Measurements from ENCODE around the gene ARG1.

Gene ARG1

DNA sequence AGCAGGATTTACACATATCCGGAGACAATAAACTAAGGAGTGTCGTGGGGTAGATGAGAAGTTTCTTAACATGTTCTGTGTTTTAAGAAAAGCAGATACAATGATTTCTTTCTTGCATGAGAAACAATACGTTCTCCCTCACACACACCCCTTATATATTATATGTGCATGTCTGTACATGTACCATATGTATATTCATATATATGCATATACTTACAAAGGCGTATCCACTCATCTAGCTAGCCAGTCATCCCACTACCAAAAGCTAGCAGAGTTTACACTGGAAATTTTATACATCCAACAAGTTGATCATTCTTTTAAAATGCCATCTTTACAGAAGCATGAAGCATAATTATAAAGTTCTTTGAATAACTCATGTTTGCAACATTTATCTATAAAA lies 14.9 kb downstream of the ARG1 start:
- DNase-seq, result no peak

DNA sequence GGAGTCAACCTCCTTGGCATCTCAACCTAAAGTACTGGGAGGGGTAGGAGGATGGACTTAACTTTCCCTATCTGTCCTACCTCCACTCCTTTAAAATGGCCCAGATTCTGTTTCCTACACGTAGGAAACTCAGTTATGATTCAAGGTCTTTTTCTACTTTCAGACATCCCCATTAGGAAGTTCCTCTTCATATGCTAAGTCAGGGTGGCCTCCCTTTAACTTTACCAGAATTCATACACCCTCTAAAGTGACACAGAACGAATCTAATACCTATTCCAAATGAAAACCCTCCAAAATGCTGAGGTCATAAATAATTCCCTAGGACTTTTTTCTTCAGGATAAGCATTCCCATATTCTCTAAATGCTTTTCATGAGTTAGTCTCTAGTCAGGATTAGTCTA lies 15.6 kb downstream of the ARG1 start:
- DNase-seq, result no peak

DNA sequence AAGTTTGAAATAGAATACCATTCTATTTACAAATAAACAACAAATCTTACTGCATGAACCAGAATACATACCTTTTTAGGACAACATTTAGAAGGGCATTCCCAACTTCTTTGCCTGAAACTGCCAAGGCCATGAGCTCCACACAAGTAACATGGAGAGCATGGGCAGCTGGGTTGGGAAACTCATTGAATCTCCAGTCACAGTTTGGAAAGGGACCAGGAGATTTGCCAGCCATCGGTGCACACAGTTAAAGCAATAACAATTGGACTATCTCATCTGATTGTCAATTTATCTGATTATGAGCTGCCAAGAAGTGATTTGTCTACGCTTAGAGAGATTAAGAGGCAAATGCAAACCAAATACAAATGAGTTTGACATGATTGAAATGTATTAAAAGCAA lies 19.9 kb downstream of the ARG1 start:
- no peak for DNase-seq

DNA sequence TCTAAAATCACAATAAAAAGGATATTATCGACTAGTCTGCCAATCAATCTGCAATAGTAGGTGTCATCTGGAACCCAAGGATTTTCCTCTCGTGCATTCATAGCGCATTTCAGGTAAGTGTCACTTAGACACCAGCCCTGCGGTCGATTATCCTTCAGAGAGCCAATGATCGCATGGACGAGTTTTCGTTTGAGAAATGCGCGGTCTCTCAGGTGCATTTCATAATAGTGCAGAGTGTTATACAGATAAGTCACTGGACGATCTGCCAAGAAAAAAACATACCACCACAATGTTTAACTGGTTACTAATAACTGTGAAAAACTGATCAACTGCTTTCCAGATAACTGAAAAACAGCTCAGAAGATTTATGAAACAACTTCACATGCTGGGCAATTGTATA lies 21.0 kb downstream of the ARG1 start:
- no peak for DNase-seq

DNA sequence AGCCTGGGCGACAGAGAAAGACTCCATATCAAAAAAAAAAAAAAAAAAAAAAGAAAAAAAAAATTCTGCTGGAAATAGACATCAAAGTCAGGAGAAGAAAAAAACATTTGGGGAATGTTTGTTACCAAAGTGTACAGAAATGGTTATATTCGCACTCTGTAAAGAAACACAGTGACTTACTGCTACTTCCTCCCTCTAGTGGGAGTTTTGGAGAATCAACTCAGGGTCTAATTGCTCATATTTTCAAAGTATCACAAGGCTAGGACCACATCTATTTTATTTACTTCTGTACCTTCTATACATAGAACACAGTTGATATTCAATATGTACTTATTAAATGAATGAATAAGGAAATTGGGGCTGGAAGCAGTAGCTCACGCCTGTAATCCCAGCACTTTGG lies 24.4 kb downstream of the ARG1 start:
- DNase-seq, result no peak

DNA sequence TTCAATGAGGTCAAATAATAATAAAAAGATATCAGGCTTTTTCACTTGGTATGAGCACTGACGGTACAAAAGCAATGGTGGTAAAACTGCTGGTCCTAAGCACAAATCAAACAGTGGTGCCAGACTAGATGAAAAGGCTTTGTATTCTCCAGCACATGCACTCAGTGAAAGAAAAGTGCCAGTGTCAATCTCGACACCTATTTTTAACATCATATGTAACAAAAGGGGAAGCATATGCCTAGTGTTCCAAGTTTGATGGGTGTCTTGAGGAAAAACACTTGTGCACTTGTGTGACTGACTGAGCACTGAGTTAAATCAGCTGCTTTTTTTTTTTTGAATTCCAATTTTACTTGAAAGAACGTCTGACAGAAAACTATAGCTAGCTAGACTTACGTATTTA lies 27.7 kb downstream of the ARG1 start:
- DNase-seq, result no peak

DNA sequence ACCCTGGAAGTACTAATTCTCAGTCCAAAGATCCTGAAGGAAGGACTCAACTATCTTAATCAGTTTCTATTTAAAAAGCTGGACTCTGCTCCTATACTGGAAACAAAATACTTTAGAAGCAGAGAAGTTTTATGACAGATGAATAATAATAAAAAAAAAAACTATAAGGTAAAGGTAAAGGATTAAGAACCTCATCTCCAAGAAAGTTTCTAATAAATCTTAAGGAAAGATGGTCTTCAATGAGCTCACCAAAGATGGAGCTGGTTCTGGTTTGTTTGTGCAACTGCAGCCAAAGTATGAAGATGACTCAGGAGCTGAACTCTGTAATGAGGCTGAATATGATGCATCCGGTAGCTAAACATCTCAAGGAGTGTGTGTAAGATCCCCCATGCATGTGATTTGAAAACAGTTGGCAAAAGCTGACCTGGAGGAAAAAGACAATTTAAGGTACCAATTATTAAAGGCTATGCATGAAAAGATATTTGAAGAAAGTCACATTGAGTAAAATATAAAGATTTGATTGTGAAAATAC lies 29.8 kb downstream of the ARG1 start:
- DNase-seq, result no peak

DNA sequence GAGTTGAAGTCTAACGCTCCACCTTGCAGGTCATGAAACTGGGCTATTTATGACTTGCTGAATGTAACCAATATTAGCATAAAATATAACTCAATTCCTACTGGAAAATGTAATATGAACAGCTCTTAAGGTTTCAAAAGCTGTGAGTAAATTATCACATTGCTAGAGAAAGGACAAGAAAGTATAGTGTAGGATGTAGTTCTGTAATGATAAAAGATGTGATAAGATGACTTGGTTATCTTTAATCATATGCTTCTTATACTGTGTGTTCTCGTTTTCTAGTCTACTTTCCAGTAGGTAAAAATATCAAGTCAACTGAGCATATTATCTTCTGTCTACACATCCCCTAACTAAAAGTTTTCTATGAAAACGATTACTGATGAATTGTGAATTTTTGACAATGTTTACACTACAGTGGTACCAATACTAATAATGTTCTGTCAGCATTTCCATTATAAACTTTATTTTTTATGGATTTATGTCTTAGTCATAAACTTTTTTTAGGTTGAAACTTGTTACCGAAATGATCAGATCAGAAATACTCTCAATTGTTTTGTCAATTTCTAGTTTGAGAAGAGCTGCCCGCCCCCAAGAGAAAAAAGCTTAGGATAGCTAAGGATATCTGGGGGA lies 40.4 kb downstream of the ARG1 start:
- DNase-seq, result no peak

DNA sequence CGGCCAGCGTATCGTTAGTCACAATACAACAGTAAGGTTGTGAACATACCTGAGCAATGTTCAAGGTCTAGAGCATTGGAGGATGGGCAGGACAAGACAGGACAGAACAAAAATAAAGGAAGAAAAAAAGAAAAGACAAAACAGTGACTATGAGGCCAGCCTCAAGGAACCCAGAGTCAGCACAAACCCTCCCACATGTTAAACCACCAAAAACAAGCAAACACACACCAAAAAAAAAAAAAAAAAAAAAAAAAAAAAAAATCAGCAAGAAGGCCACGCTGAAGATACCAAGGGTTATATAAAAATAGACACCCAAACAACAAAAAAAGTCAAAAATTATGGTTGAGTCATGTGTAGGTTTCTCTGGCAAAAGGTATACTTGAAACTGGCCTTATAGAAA lies 42.2 kb downstream of the ARG1 start:
- no peak for DNase-seq

DNA sequence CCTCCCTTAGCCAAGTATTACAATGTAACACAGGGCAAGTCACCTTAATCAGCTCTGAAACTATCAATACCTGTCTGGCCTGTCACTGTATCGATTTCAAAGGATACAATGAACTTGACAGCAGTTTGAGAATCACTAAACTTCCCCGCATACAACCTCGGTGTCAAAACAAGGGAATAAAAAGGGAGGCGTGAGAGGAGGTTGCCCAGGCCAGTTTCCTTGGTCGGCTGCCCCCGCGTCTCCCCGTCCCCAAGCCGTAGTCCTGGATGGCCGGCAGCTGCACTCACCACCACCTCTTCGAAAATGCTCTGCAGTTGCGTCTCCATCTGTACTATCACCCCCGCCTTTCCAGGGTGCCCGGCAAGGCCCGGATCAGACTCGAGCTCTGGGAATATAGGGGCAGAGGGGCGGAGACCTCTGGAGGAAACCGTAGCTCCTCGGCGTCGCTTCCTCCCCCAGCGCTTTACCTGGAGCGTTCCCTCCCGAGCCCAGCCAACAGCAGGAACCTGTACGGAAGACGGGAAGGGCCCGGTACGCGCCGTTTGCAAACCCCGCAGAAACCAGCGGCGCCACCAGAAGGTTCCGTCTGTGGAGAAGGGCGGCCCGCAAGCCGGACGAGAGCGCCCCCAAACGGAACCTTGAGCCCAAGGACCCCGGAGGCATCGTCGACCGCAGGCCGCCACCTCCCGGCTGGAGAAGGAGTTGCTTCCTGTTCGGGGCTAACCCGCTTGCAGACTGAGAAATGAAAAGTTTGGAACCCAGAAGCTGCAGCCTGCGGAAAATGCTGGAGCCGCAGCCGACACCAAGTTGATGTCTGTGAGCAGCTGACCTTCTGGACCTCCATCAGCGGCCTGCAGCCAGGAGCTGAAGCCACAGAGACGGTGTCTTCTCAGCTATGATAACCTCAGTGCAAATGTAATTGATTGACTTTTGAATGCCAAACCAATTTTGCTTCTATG lies 55.0 kb downstream of the ARG1 start, which contains the start of gene MED23:
TSS of gene MED23 (minus strand) at position 519 of the 959 bp plus-strand sequence. CDS start at position 326, 193 bp downstream.
- peak; percentile 97 for DNase-seq

DNA sequence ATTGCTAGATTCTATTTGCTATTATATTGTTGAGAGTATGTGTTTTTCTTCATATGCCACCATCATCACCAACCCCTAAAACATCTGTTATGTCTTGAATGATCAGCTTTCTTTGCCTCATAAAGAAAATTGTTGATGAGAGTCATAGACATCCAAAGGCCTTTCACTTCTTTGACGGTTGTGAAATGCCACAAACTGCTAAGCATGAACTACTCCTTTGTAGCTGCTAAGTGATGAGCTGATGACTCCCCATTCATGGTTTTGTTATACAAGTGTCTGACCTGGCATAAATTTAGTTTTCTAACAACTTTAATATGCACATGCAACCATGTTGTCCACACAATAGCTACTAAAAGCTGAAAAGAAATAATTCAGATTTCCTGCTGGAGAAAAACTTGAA lies 55.7 kb downstream of the ARG1 start:
- DNase-seq, result no peak

DNA sequence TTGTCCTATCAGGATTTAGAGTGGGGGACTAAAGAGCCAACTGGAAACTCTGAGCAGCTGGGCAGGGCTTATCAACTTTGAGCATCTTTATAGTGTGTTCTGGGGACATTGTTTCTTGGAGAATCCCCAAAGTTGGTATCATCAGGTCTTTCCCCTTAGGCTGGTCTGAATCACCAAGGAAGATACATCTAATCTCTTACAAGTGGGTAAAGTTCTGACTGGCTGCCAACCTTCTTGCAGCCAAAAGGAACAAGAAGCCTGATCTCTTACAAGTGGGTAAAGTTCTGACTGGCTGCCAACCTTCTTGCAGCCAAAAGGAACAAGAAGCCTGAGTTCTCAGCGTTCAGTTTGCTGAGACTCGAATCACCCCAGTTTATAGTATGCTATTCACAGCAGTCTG lies 56.6 kb downstream of the ARG1 start:
- DNase-seq, result no peak

DNA sequence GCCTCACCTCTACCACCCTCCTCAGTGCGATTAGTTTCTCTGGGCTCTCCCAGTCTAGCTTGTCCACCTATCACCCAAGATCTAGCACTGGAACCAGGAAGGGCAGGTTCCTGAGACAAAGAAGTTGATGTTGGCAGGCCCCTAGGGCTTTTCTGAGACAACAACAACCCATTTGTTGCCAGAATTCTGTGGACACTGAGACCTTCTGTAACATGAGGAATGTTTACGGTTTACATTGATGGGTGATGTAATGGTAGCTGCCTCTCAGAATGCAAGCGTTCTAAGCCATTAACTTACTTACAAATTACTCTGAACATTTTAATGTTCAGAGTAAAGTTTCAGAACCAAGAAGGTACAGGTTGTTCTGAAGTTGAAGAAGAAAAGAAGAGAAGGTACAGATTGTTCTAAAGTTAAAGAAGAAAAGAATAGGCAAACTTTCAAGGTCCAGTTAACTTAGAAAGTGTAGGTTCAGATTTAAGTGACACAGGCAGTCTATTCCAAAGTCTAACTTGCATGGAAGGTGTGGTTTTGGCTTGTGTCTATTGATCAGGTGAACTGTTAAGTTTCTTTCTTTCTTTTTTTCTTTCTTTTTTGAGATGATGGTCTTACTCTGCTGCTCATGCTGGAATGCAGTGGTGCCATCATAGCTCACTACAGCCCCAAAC lies 58.7 kb downstream of the ARG1 start:
- no peak for DNase-seq

Data from activated CD4-positive, alpha-beta T cell treated with anti-CD3 and anti-CD28 coated beads for 48 hours (primary cell).